Stromal cell of bone marrow (primary cell): ENCODE results near the gene LPIN2.
"Not testable (repeated sequence)": the region's sequence is repeated elsewhere in the genome, so short reads cannot be mapped to it uniquely, and the experiment has no call there.

Experiments
- DNase-seq: peaks from one replicate; pipeline ENCODE4 v3.0.0-alpha.2; 2012; ENCODE audit warnings: low read depth

LPIN2 gene

GRCh38 chr18:3013024-3013804 lies at the start of gene LPIN2:
Gene LPIN2, minus strand, starts transcription at chr18:3013144. Its CDS starts 52,304 bp downstream, at chr18:2960840.
- DNase-seq, result peak; percentile 95

DNA sequence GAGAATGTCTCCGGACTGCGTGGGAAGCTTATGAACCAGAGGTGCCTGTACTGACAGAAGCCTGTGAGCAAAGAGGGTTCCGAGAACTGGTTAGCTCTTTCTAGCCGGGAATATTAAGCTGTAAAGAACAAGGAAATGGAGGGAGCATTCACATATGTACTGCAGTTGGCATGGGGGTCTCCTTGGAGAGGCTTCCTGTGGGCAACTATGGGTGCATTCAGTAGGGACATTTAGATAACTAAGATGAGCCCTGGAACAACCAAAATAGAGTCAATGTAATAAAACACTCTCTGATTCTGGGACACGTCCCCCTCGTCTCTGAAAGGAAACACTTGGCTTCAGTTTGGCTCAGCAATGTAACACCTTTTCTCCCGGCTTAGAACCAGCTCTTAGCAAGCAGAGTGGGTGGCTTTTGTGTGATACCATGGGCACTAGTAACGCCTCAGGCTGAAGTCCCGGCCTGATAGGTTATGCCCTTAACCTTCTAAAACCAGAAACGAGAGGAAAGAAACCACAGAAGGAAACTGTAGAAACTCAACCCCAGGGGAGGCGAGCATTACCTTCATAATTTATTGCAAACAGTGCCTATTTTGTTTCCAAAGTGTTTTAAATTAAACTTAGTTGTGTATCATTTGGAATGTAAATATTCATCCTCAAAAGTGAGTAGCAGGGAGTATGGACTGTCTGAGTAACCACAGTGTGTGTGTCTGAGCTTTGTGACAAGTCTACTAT lies 48.8 kb upstream of the LPIN2 start:
- DNase-seq, result no peak

GRCh38 chr18:3060667-3061580 lies 48.0 kb upstream of the LPIN2 start:
- no peak for DNase-seq

DNA sequence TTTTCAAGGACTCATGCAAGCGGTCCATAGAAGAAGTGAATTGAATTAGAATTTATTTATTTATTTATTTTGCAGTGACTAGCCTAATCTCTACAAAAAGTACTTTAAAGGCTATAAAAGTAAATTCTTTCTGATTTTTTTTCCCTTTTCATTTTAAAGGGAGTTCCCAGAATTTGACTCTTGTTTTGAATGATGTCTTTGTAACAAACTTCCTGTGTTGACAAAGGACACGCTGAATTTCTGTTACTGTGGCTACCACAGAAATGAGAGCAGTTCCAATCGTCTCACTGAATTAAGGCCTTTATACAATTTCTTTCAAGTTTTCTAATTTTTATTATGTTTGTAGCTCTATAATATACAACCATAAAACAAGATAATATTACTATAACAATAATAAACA lies 46.3 kb upstream of the LPIN2 start:
- no peak for DNase-seq

GRCh38 chr18:3058328-3059191 lies 45.6 kb upstream of the LPIN2 start:
- no peak for DNase-seq

GRCh38 chr18:3057526-3057925 lies 44.6 kb upstream of the LPIN2 start:
- no peak for DNase-seq

DNA sequence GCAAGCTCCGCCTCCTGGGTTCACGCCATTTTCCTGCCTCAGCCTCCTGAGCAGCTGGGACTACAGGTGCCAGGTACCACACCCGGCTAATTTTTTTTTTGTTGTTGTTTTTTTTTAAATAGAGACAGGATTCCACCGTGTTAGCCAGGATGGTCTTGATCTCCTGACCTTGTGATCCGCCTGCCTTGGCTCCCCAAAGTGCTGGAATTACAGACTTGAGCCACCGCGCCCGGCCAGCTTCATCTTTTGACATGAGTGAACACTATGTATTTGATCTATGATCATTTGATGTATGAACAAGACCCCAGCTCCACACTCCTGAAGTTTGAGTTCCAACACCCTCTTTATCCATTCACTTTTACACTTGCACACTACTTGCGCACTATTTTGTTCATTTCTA lies 43.4 kb upstream of the LPIN2 start:
- DNase-seq, result no peak

DNA sequence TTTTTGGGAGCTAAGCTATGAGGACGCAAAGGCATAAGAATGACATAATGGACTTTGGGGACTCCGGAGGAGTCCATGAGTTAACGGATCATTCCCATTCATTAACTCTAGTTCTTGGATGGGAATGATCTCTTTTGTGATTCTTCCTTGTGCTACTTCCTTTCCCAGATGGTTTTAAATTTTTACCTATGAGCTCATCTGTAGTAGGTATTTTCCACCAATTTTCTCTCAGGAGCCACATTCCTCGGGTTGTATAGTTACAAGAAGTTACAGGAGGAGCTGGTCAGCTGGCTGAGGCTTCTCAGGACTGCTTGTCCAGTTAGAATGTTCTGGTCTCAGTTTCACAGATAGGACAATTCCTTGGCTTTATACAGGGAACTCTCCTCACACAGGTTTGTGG lies 42.9 kb upstream of the LPIN2 start:
- DNase-seq, result no peak

GRCh38 chr18:3055186-3055728 lies 42.3 kb upstream of the LPIN2 start:
- DNase-seq, result no peak

- no peak for DNase-seq
These were observed 41.8 kb upstream of the LPIN2 start for GRCh38 chr18:3054780-3055179.

DNA sequence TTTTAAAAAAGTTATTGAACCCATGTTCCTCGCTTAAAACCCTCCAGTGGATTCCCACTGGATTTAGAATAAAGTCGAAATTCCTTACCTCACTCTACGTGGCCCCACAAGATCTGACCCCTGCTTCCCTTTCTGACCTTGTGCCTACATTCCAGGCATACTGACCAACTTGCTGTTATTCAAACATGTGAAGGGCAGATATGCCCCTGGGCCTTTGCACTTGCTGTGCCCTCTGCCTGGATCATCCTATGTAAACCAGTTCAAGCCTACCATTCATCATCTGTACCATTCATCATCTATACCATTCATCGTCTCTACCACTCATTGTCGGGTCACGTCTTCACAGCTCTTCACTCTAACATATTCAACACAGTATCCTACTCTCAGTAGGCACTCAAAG lies 41.3 kb upstream of the LPIN2 start:
- DNase-seq, result no peak

DNA sequence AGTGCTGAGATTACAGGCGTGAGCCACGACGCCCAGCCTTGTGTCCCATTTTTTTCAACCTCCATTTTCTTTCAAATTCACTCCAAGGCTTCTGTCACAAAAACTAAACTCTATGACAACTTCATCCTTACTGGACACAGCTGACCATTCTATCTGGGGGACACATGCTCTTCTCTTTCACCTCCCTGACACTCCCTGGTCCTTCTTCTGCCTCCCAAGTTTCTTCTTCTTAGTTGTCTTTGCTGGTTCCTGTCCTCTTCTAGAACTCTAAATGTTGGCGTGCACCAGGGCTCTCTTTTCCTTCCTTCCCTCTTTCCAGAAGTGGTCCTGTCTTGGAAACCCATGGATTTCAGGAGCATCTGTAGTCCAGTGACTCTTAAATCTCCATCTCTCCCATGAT lies 40.1 kb upstream of the LPIN2 start:
- no peak for DNase-seq

DNA sequence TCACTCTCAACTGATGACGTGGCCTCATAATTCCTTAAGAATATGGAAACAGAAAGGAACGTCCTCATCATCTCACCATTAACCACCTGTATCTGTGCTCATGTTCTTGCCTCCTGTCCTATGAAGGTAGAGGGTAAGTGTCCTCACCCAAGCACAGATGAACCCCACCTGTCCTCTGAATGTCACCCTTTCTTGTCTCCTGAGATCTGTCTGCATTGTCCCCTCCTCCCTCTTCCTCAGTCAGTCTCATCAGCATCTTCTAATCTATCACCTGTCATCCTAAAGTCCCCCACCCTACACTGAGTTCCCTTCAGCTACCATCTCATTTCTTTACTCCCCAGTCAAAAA lies 39.4 kb upstream of the LPIN2 start:
- no peak for DNase-seq

GRCh38 chr18:3051718-3052410 lies 38.9 kb upstream of the LPIN2 start:
- no peak for DNase-seq

- not testable (repeated sequence) for DNase-seq
These were observed 37.0 kb upstream of the LPIN2 start for GRCh38 chr18:3049897-3050454.

- no peak for DNase-seq
These were observed 35.9 kb upstream of the LPIN2 start for GRCh38 chr18:3048820-3049349.

- DNase-seq, result no peak
These were observed 35.2 kb upstream of the LPIN2 start for GRCh38 chr18:3048121-3048520.

- DNase-seq, result no peak
These were observed 33.4 kb upstream of the LPIN2 start for GRCh38 chr18:3046216-3046808.

- no peak for DNase-seq
These were observed 32.2 kb upstream of the LPIN2 start for GRCh38 chr18:3044931-3045698.
